Natural killer cell (primary cell): ENCODE measurements around the gene CD34. TPM values are rescaled to one million over a fixed set of nuclear protein-coding genes. Genes with fewer than 3 reads are reported as not detected.

Source experiments
- ATAC-seq, 3 donors: fragments of 150-1000 bp in 2 of 3; fragments of 200-7000 bp in 1 of 3; cut with Tn5 transposase; 1 replicate in 1 of 3; 2 replicates in 2 of 3; pipeline ENCODE4 v1.10.0; 2021; ENCODE audit warnings: mild to moderate bottlenecking in 2 of 3, moderate library complexity in 2 of 3
- DNase-seq, 2 donors: peaks; one replicate each; pipeline versions ENCODE4 v3.0.0 to v3.0.0-alpha.2; 2013 to 2021; ENCODE audit warnings: mixed read lengths in 1 of 2
- H3K27ac ChIP-seq: one replicate; pipeline ENCODE4 v1.5.1; 2013; ENCODE audit warnings: mild to moderate bottlenecking, low read length
- H3K27me3 ChIP-seq: one replicate; pipeline ENCODE4 v1.6.1; 2013; ENCODE audit warnings: low read length; ENCODE audit not compliant: control insufficient read depth, insufficient read depth
- H3K36me3 ChIP-seq: one replicate; pipeline ENCODE4 v1.6.1; 2013; ENCODE audit warnings: low read length; ENCODE audit not compliant: control insufficient read depth, insufficient read depth
- H3K4me1 ChIP-seq: one replicate; pipeline ENCODE4 v1.6.1; 2013; ENCODE audit warnings: low read length; ENCODE audit not compliant: control insufficient read depth, insufficient read depth
- H3K4me3 ChIP-seq: one replicate; pipeline ENCODE4 v1.5.1; 2013; ENCODE audit warnings: low read length
- H3K9me3 ChIP-seq: one replicate; pipeline ENCODE4 v1.6.1; 2013; ENCODE audit warnings: low read length; ENCODE audit not compliant: control insufficient read depth, insufficient read depth
- H3K27ac Mint-ChIP-seq, 2 donors: one replicate each; pipeline ENCODE4 v1.8.0; 2022; ENCODE audit warnings: mild to moderate bottlenecking in 2 of 2, mixed read lengths in 2 of 2, moderate library complexity in 1 of 2
- H3K27me3 Mint-ChIP-seq, 2 donors: one replicate each; pipeline ENCODE4 v1.8.0; 2022; ENCODE audit warnings: low read depth in 2 of 2, mixed read lengths in 2 of 2
- H3K36me3 Mint-ChIP-seq: one replicate; pipeline ENCODE4 v1.8.0; 2022; ENCODE audit warnings: mixed read lengths
- H3K4me1 Mint-ChIP-seq, 2 donors: one replicate each; pipeline ENCODE4 v1.8.0; 2022; ENCODE audit warnings: mixed read lengths in 2 of 2
- H3K4me3 Mint-ChIP-seq: one replicate; pipeline ENCODE4 v1.8.0; 2022; ENCODE audit warnings: mild to moderate bottlenecking, moderate library complexity, mixed read lengths
- H3K9me3 Mint-ChIP-seq, 2 donors: one replicate each; pipeline ENCODE4 v1.8.0; 2022; ENCODE audit warnings: mixed read lengths in 2 of 2
- WGBS: methylation state at CpG from one replicate; pipeline ENCODE4 v1.1.7; 2013; ENCODE audit warnings: missing lambda C conversion rate; ENCODE audit not compliant: insufficient coverage; 5-methylcytosine and 5-hydroxymethylcytosine counted together
- intact Hi-C: fragments of 100-400 bp; cut with micrococcal nuclease; formaldehyde crosslinking; loops from one replicate; pipeline ENCODE4 v1.14.2; 2022
- total RNA-seq, 4 donors: library from RNA; stranded (reverse); fragments of 120-200 nt in 1 of 4; gene quantifications; one replicate each; pipeline versions ENCODE4 v1.2.3 to v1.2.4, GENCODE V29; 2013 to 2022
- TF ChIP-seq, protein P1 (sequence below): fragments of 200-600 bp; IDR thresholded peaks from one replicate; pipeline ENCODE4 v1.8.0; 2022; ENCODE audit warnings: antibody characterized with exemption

The CD34 gene
- total RNA-seq, 3 donors from 2014 or later (not counting 1 experiment from before 2014, with no cell fraction given) = 0.14 to 0.30 TPM; not detected in 1

DNA sequence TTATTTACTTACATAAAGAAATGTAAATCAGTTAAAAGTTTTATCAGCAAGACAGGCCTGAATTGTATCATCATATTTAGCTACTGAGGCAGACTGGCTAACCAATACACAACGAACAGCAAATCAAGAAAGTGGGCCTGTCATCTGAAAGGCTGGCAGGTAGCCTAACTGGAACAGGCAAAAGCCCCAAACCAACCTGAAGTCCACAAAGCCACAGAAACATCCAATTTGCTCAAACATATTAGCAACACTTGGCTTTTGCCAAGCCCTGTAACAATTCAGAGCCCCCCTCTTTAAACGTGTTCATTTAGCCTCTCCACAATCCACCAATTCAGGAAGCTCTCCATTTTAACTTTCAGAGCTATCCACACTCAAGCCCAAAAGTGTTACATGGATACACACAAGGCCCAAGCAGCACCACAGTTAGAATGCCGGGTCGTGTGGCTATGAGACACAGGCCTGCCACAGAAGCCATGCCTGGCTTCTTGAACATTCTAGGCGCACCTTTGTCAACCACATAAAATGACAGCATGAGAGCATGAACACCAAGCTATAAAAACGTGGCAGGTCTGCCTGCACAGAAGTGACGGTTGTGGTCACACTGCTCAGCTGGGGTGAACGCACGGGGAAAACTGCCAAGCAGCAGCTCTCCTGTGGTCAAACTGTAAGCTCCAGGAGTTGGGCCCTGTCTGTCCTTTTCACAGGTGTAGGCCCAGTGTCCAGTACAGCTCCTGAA, 49.3 kb downstream of the CD34 start:
- H3K36me3 ChIP-seq = peaks cover 26% of the 10 kb centered on the region
- WGBS = 13% methylated on average over 9 of the region's 9 CpGs

DNA sequence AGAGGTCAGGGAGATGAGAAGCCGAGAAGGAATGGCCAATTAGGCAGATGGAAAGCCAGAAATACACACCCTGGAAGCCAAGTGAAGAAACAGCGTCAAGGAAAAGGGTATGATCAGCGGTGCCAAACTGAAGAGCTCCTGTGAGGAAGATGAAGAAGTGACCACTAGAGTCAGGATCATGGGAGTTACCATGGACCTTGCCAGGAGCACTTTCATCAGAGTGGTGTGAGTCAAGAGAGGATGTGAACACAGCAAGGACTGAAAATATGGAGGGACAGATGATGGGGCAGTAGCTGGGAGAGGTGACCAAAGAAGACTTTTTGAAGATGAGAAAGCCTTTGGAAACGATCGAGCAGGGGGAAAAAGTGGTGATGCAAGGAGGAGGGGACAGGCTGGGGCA, 50.4 kb downstream of the CD34 start:
- H3K27me3 Mint-ChIP-seq = no peaks in the 10 kb centered on the region
- WGBS = 93% methylated on average over 5 of the region's 5 CpGs
- Histone ChIP-seq H3K27ac (peak overlapping the region; percentile 65), H3K27me3 (no peaks in the 10 kb centered on the region), H3K4me1 (peaks cover 40% of the 10 kb centered on the region), H3K4me3 (no peak overlapping the region), H3K9me3 (no peaks in the 10 kb centered on the region), H3K36me3 (peaks cover 27% of the 10 kb centered on the region)
- H3K4me1 Mint-ChIP-seq = peaks cover 57 to 58% of the 10 kb centered on the region in 2 donors
- no peak overlapping the region for H3K27ac Mint-ChIP-seq
- intact Hi-C loops = no loop called here
- H3K9me3 Mint-ChIP-seq = no peaks in the 10 kb centered on the region
- TF ChIP-seq, protein P1, sequence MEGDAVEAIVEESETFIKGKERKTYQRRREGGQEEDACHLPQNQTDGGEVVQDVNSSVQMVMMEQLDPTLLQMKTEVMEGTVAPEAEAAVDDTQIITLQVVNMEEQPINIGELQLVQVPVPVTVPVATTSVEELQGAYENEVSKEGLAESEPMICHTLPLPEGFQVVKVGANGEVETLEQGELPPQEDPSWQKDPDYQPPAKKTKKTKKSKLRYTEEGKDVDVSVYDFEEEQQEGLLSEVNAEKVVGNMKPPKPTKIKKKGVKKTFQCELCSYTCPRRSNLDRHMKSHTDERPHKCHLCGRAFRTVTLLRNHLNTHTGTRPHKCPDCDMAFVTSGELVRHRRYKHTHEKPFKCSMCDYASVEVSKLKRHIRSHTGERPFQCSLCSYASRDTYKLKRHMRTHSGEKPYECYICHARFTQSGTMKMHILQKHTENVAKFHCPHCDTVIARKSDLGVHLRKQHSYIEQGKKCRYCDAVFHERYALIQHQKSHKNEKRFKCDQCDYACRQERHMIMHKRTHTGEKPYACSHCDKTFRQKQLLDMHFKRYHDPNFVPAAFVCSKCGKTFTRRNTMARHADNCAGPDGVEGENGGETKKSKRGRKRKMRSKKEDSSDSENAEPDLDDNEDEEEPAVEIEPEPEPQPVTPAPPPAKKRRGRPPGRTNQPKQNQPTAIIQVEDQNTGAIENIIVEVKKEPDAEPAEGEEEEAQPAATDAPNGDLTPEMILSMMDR = no peak
- no peak overlapping the region for H3K4me3 Mint-ChIP-seq
- H3K36me3 Mint-ChIP-seq = no peaks in the 10 kb centered on the region
- no peak for ATAC-seq
- DNase-seq = no peak

More for the DNA sequence above, 49.3 kb downstream of the CD34 start:
- intact Hi-C loops = no loop called here
- DNase-seq = peak; percentile 24 to 69
- no peaks in the 10 kb centered on the region for H3K36me3 Mint-ChIP-seq
- no peak overlapping the region for H3K4me3 ChIP-seq
- H3K9me3 Mint-ChIP-seq = no peaks in the 10 kb centered on the region
- peaks cover 48% of the 10 kb centered on the region for H3K4me1 ChIP-seq
- no peaks in the 10 kb centered on the region for H3K27me3 Mint-ChIP-seq
- TF ChIP-seq, protein P1 = no peak
- peak overlapping the region; percentile 65 for H3K27ac ChIP-seq
- H3K27ac Mint-ChIP-seq = no peak overlapping the region
- peaks cover 57 to 58% of the 10 kb centered on the region in 2 donors for H3K4me1 Mint-ChIP-seq
- H3K4me3 Mint-ChIP-seq = peak overlapping the region; percentile 78
- ATAC-seq = peak; percentile 61 to 73 (median 66)
- H3K27me3 ChIP-seq = no peaks in the 10 kb centered on the region
- H3K9me3 ChIP-seq = no peaks in the 10 kb centered on the region

DNA sequence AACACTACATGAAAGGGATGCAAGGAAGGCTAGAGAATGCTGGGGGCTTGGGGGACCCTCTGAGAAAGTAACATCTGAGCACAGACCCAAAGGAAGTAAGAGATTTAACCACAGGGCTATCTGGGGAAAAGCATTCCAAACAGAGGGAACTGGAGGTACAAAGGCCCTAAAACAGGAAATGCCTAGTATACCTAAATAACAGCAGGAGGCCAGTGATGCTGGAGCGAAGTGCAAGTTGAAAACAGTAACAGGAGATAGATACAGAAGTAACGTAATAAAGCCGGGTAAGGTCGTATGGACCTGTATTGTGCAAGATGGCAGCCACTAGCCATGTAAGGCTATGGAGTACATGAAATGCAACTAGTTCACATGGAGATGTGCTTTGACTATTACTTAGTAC, 52.1 kb downstream of the CD34 start:
- TF ChIP-seq, protein P1 = no peak
- Mint-ChIP-seq H3K27ac (no peak overlapping the region), H3K4me1 (peaks cover 51 to 54% of the 10 kb centered on the region in 2 donors), H3K9me3 (no peaks in the 10 kb centered on the region), H3K36me3 (no peaks in the 10 kb centered on the region), H3K4me3 (no peak overlapping the region), H3K27me3 (no peaks in the 10 kb centered on the region)
- no peak for ATAC-seq
- Histone ChIP-seq H3K27me3 (no peaks in the 10 kb centered on the region), H3K9me3 (no peaks in the 10 kb centered on the region), H3K36me3 (peaks cover 22% of the 10 kb centered on the region), H3K4me3 (no peak overlapping the region), H3K4me1 (peaks cover 31% of the 10 kb centered on the region), H3K27ac (no peak overlapping the region)
- no peak for DNase-seq
- intact Hi-C loops = no loop called here
- 100% methylated on average over 4 of the region's 4 CpGs for WGBS
